A673 (cell line): ENCODE measurements around the gene IPP. TPM values are rescaled to one million over a fixed set of nuclear protein-coding genes. Genes with fewer than 3 reads are reported as not detected.
A peak's percentile ranks its signal among the peaks of the same experiment; 100 is the strongest.

Experiments
- Bru-seq: library from RNA; stranded (reverse); fragments of 400-500 nt; gene quantifications from one replicate; lab custom pipeline; 2021; lab: Mats Ljungman, UMichigan
- BruChase-seq, 2 experiments: library from RNA; stranded (reverse); fragments of 400-500 nt; gene quantifications; one replicate each; lab custom pipeline; 2021; lab: Mats Ljungman, UMichigan
- BruUV-seq: library from RNA; stranded (reverse); fragments of 400-500 nt; replicated peaks from 2 replicates; lab custom pipeline; 2021; lab: Mats Ljungman, UMichigan
- CTCF ChIA-PET: fragments of 300-600 bp; sonication (Branson Sonifier 250); formaldehyde crosslinking; loops from one replicate; lab custom pipeline; 2022; ENCODE audit warnings: antibody characterized with exemption; lab: Charles Lee
- POLR2A ChIA-PET: fragments of 300-600 bp; sonication (Branson Sonifier 250); formaldehyde crosslinking; loops from one replicate; lab custom pipeline; 2022; ENCODE audit warnings: antibody characterized with exemption; ENCODE audit not compliant: low non-redundant PET; lab: Charles Lee
- DNase-seq: peaks from one replicate; pipeline ENCODE4 v3.0.0-alpha.2; 2015; ENCODE audit warnings: low spot score
- H3K27ac ChIP-seq: fragments of 200-600 bp; sonication (generic); 2 replicates; pipeline ENCODE4 v1.5.1; 2016; ENCODE audit warnings: mixed run types, low read depth, mild to moderate bottlenecking, mixed read lengths, antibody characterized with exemption, low read length; ENCODE audit not compliant: poor library complexity, severe bottlenecking
- H3K27me3 ChIP-seq: fragments of 200-600 bp; sonication (generic); replicated peaks from 2 replicates; pipeline ENCODE4 v1.6.1; 2017; ENCODE audit warnings: mixed run types, low read depth, mild to moderate bottlenecking, mixed read lengths, antibody characterized with exemption, low read length; ENCODE audit not compliant: insufficient read depth, poor library complexity
- H3K36me3 ChIP-seq: fragments of 200-600 bp; sonication (generic); 2 replicates; pipeline ENCODE4 v1.6.1; 2016; ENCODE audit warnings: mixed run types, mild to moderate bottlenecking, mixed read lengths, antibody characterized with exemption, low read length; ENCODE audit not compliant: insufficient read depth, poor library complexity, severe bottlenecking
- H3K4me1 ChIP-seq: fragments of 200-600 bp; sonication (generic); 2 replicates; pipeline ENCODE4 v1.6.1; 2017; ENCODE audit warnings: mixed run types, mild to moderate bottlenecking, mixed read lengths, antibody characterized with exemption, low read length; ENCODE audit not compliant: insufficient read depth, poor library complexity, severe bottlenecking
- H3K4me3 ChIP-seq: fragments of 200-600 bp; sonication (generic); 2 replicates; pipeline ENCODE4 v1.5.1; 2016; ENCODE audit warnings: low read depth, mixed run types, mild to moderate bottlenecking, mixed read lengths, low read length; ENCODE audit not compliant: poor library complexity, severe bottlenecking
- H3K9me3 ChIP-seq: fragments of 200-600 bp; sonication (generic); 2 replicates; pipeline ENCODE4 v1.6.1; 2016; ENCODE audit warnings: mixed run types, low read depth, mild to moderate bottlenecking, mixed read lengths, antibody characterized with exemption, low read length; ENCODE audit not compliant: poor library complexity, severe bottlenecking
- EZH2 ChIP-seq: fragments of 200-600 bp; sonication (generic); IDR thresholded peaks from 2 replicates; pipeline ENCODE4 v1.6.1; 2017; ENCODE audit warnings: borderline replicate concordance, low read depth, mild to moderate bottlenecking, mixed read lengths, antibody characterized with exemption, low read length; ENCODE audit not compliant: poor library complexity, severe bottlenecking
- intact Hi-C: fragments of 100-400 bp; cut with micrococcal nuclease; formaldehyde crosslinking; loops from one replicate; pipeline ENCODE4 v1.10.0; 2022; ENCODE audit not compliant: unreplicated experiment
- long read RNA-seq: library from polyadenylated mRNA; stranded (forward); transcript quantifications from one replicate; pipeline ENCODE4 v2.0.0, GENCODE V29; 2022
- total RNA-seq: library from RNA; stranded (reverse); gene quantifications from 2 replicates; pipeline ENCODE4 v1.2.3, GENCODE V29; 2021
- TF ChIP-seq, protein P1 (sequence below): fragments of 300-800, 200-600 bp; sonication (generic); conservative IDR thresholded peaks from 2 replicates; pipeline ENCODE4 v1.5.1; 2017; ENCODE audit warnings: low read depth, mild to moderate bottlenecking, antibody characterized with exemption, low read length, moderate library complexity, mixed read lengths

IPP gene
- 15.7 and 18.4 TPM in 2 replicates for total RNA-seq
- Bru-seq, nascent RNA, result percentile 59 among the genes with signal in this experiment
- percentile 60 among the genes with signal in this experiment for BruChase-seq, experiment 1, labeled RNA remaining after a 2-hour chase
- BruChase-seq, experiment 2, labeled RNA remaining after a 6-hour chase, result percentile 73 among the genes with signal in this experiment
- long read RNA-seq, partial matches to known transcripts, result 1 of 13 reads
- long read RNA-seq, other reads (novel, unspliced or antisense), result 7 of 13 reads

GRCh38 chr1:45750298-45751038 lies at the start of gene IPP:
Gene IPP, minus strand, starts transcription at chr1:45750653. Its CDS starts 4,242 bp downstream, at chr1:45746411.
- no TSS peak for BruUV-seq
- no peaks in the 10 kb centered on the region for H3K27me3 ChIP-seq
- POLR2A ChIA-PET, result no interaction called here
- H3K4me3 ChIP-seq, result peak within 1 kb of the TSS; percentile 59
- peaks cover 11% of the 10 kb centered on the region for H3K9me3 ChIP-seq
- H3K27ac ChIP-seq, result peak within 1 kb of the TSS; percentile 94
- peaks cover 4% of the 10 kb centered on the region for H3K36me3 ChIP-seq
- CTCF ChIA-PET, result interaction anchor here (0.6 kb wide), 1 partner anchor 13 kb away, joined by 3 read pairs; no protein-coding TSS in a partner anchor
- DNase-seq, result peak; percentile 97
- TF ChIP-seq, protein P1, sequence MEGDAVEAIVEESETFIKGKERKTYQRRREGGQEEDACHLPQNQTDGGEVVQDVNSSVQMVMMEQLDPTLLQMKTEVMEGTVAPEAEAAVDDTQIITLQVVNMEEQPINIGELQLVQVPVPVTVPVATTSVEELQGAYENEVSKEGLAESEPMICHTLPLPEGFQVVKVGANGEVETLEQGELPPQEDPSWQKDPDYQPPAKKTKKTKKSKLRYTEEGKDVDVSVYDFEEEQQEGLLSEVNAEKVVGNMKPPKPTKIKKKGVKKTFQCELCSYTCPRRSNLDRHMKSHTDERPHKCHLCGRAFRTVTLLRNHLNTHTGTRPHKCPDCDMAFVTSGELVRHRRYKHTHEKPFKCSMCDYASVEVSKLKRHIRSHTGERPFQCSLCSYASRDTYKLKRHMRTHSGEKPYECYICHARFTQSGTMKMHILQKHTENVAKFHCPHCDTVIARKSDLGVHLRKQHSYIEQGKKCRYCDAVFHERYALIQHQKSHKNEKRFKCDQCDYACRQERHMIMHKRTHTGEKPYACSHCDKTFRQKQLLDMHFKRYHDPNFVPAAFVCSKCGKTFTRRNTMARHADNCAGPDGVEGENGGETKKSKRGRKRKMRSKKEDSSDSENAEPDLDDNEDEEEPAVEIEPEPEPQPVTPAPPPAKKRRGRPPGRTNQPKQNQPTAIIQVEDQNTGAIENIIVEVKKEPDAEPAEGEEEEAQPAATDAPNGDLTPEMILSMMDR, result peak; percentile 35
- TF ChIP-seq EZH2, result no peak
- peaks cover 4% of the 10 kb centered on the region for H3K4me1 ChIP-seq
- intact Hi-C loops, result no loop called here

- TF ChIP-seq EZH2, result no peak
- TF ChIP-seq, protein P1, result no peak
- intact Hi-C loops, result no loop called here
- peak; percentile 72 for DNase-seq
- Histone ChIP-seq H3K4me1 (peaks cover 16% of the 10 kb centered on the region), H3K27me3 (no peaks in the 10 kb centered on the region), H3K4me3 (no peak overlapping the region), H3K27ac (no peak overlapping the region), H3K36me3 (no peaks in the 10 kb centered on the region), H3K9me3 (no peaks in the 10 kb centered on the region)
- ChIA-PET CTCF (no interaction called here), POLR2A (no interaction called here)
- no TSS peak for BruUV-seq
These were observed 46.5 kb upstream of the IPP start for GRCh38 chr1:45796946-45797345.

DNA sequence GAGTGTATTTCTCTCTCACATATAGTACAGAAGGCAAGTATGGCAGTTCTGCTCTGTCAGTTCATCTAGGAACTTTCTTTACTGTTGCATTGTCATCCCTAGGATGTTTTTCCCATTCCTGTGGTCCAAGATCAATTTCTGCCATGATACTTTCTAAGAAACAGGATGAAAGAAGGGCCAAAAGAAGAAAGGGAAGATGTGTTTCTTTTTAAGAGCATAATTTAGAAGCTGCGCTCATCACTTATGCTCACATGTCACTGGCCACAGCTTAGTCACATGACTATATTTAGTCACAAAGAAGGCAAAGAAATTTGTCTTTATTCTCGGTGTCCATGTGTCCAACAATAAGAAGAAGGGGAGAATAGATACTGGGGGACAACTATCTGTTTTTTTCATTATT lies 45.9 kb upstream of the IPP start:
- DNase-seq, result no peak
- intact Hi-C loops, result no loop called here
- peaks cover 16% of the 10 kb centered on the region for H3K4me1 ChIP-seq
- no TSS peak for BruUV-seq
- H3K4me3 ChIP-seq, result no peak overlapping the region
- no peaks in the 10 kb centered on the region for H3K9me3 ChIP-seq
- ChIA-PET CTCF (no interaction called here), POLR2A (interaction anchor here (0.6 kb wide), 1 partner anchor 107 kb away, joined by 5 read pairs; no protein-coding TSS in a partner anchor)
- no peak overlapping the region for H3K27ac ChIP-seq
- H3K27me3 ChIP-seq, result no peaks in the 10 kb centered on the region
- no peak for TF ChIP-seq EZH2
- TF ChIP-seq, protein P1, result no peak
- H3K36me3 ChIP-seq, result no peaks in the 10 kb centered on the region
